HepG2 (cell line): Measurements from ENCODE around the gene RASGRP2. TPM values are rescaled to one million over a fixed set of nuclear protein-coding genes. Genes with fewer than 3 reads are reported as not detected.
A peak's percentile ranks its signal among the peaks of the same experiment; 100 is the strongest.

Experiments used
- ATAC-seq: fragments of 200-7000 bp; cut with Tn5 transposase; 3 replicates; pipeline ENCODE4 v1.9.1; 2020; ENCODE audit warnings: mild to moderate bottlenecking, moderate library complexity
- BruUV-seq: library from RNA; stranded (reverse); fragments of 400-500 nt; replicated peaks from 2 replicates; lab custom pipeline; 2021; lab: Mats Ljungman, UMichigan
- CTCF ChIA-PET: fragments of 300-600 bp; formaldehyde crosslinking; extraction: SDS; loops from one replicate; lab custom pipeline; 2021; ENCODE audit warnings: low total read pairs, inconsistent platforms, low intra/inter-chr PET ratio; lab: Yijun Ruan, JAX
- POLR2A ChIA-PET: fragments of 350-600 bp; sonication (Branson Sonifier 250); formaldehyde crosslinking; loops from one replicate; lab custom pipeline; 2020; ENCODE audit warnings: antibody characterized with exemption, inconsistent platforms; lab: Yijun Ruan, JAX
- DNase-seq: peaks from one replicate; pipeline ENCODE4 v3.0.0-alpha.2; 2015; ENCODE audit warnings: low spot score
- FAIRE-seq: peaks from 3 replicates; lab custom pipeline; 2011; peaks lifted over from hg19 to GRCh38; lab: Jason Lieb, UNC
- H2AFZ ChIP-seq: one replicate; pipeline ENCODE4 v1.6.1; 2011; ENCODE audit warnings: low read length, inconsistent platforms
- H3K27ac ChIP-seq: fragments of 300-600 bp; 3 replicates; pipeline ENCODE4 v1.8.0; 2011; ENCODE audit warnings: mixed run types, mild to moderate bottlenecking, mixed read lengths, low read length, inconsistent platforms; ENCODE audit not compliant: insufficient read depth; ENCODE audit errors: extremely low read length
- H3K27me3 ChIP-seq, 2 experiments: fragments of 200-600 bp in 1 of 2; 2 replicates in 1 of 2; 3 replicates in 1 of 2; pipeline versions ENCODE4 v1.6.0 to v1.8.0; 2011; ENCODE audit warnings: low read length in 2 of 2, mild to moderate bottlenecking in 2 of 2, moderate library complexity in 2 of 2, inconsistent platforms in 1 of 2; ENCODE audit not compliant: insufficient read depth in 2 of 2, control insufficient read depth in 1 of 2
- H3K36me3 ChIP-seq, 2 experiments: fragments of 200-600 bp in 1 of 2; replicated peaks in 1 of 2; 2 replicates in 1 of 2; 3 replicates in 1 of 2; pipeline versions ENCODE4 v1.5.1 to v1.8.0; 2011; ENCODE audit warnings: low read length in 2 of 2, inconsistent platforms in 1 of 2; ENCODE audit not compliant: insufficient read depth in 2 of 2, control insufficient read depth in 1 of 2
- H3K4me1 ChIP-seq: 2 replicates; pipeline ENCODE4 v1.5.1; 2012; ENCODE audit warnings: low read length, inconsistent platforms; ENCODE audit not compliant: insufficient read depth
- H3K4me2 ChIP-seq: 2 replicates; pipeline ENCODE4 v1.6.0; 2011; ENCODE audit warnings: low read depth, low read length, inconsistent platforms
- H3K4me3 ChIP-seq, 3 experiments: fragments of 200-600 bp in 1 of 3; sonication (generic), shearing (Covaris generic) in 1 of 3; replicated peaks in 1 of 3; 2 replicates each; pipeline ENCODE4 v1.5.1; 2011 to 2016; ENCODE audit warnings: low read length in 3 of 3, inconsistent platforms in 2 of 3, low read depth in 2 of 3, mild to moderate bottlenecking in 2 of 3, control low read depth in 1 of 3, mixed read lengths in 1 of 3; ENCODE audit not compliant: insufficient read depth in 1 of 3
- H3K79me2 ChIP-seq: one replicate; pipeline ENCODE4 v1.6.1; 2011; ENCODE audit warnings: low read length, inconsistent platforms; ENCODE audit not compliant: insufficient read depth
- H3K9ac ChIP-seq: 2 replicates; pipeline ENCODE4 v1.6.0; 2011; ENCODE audit warnings: mild to moderate bottlenecking, low read depth, low read length, inconsistent platforms; ENCODE audit not compliant: insufficient read depth
- H3K9me3 ChIP-seq: 2 replicates; pipeline ENCODE4 v1.5.1; 2012; ENCODE audit warnings: mild to moderate bottlenecking, low read length
- H4K20me1 ChIP-seq: 2 replicates; pipeline ENCODE4 v1.6.0; 2011; ENCODE audit warnings: inconsistent platforms, mild to moderate bottlenecking, low read length, moderate library complexity; ENCODE audit not compliant: insufficient read depth
- ARID2 ChIP-seq: sonication (generic); formaldehyde crosslinking; IDR thresholded peaks from 2 replicates; pipeline ENCODE4 v1.8.1; 2022; ENCODE audit warnings: mild to moderate bottlenecking, missing genetic modification reagents, borderline replicate concordance
- EZH2 ChIP-seq: conservative IDR thresholded peaks from 2 replicates; pipeline ENCODE4 v1.6.1; 2012; ENCODE audit warnings: mild to moderate bottlenecking, low read depth, low read length, moderate library complexity
- ISX ChIP-seq: sonication (generic); formaldehyde crosslinking; conservative IDR thresholded peaks from 2 replicates; pipeline ENCODE4 v1.5.0; 2020; ENCODE audit warnings: missing genetic modification reagents
- NCOA1 ChIP-seq: sonication (generic); formaldehyde crosslinking; IDR thresholded peaks from 2 replicates; pipeline ENCODE4 v1.9.0; 2021; ENCODE audit warnings: missing genetic modification reagents
- NFIC ChIP-seq: IDR thresholded peaks from 2 replicates; pipeline ENCODE4 v1.6.1; 2012; ENCODE audit warnings: mild to moderate bottlenecking, low read length, inconsistent platforms
- POLR2A ChIP-seq, 2 experiments: IDR thresholded peaks; 2 replicates each; pipeline ENCODE4 v1.6.1; 2011; ENCODE audit warnings: low read depth in 2 of 2, low read length in 2 of 2, mild to moderate bottlenecking in 1 of 2, moderate library complexity in 1 of 2; ENCODE audit not compliant: insufficient read depth in 1 of 2
- POLR2G ChIP-seq: fragments of 200-400 bp; formaldehyde crosslinking; IDR thresholded peaks from 2 replicates; pipeline ENCODE4 v1.6.1; 2018; ENCODE audit warnings: mild to moderate bottlenecking, low read depth, low read length, moderate library complexity
- RBM22 ChIP-seq: fragments of 200-400 bp; formaldehyde crosslinking; optimal IDR thresholded peaks from 2 replicates; pipeline ENCODE3; 2017; ENCODE audit warnings: mild to moderate bottlenecking, low read length, moderate library complexity
- ZBTB7A ChIP-seq: sonication (generic); formaldehyde crosslinking; IDR thresholded peaks from 2 replicates; pipeline ENCODE4 v1.8.0; 2022; ENCODE audit warnings: mild to moderate bottlenecking, missing genetic modification reagents
- ZBTB8A ChIP-seq: sonication (generic); formaldehyde crosslinking; IDR thresholded peaks from 2 replicates; pipeline ENCODE4 v1.4.0; 2020; ENCODE audit warnings: mild to moderate bottlenecking, low read depth, missing genetic modification reagents, borderline replicate concordance
- ZFP36 ChIP-seq: fragments of 150-350 bp; IDR thresholded peaks from 2 replicates; pipeline ENCODE4 v1.6.1; 2018; ENCODE audit warnings: borderline replicate concordance, low read length, low read depth; ENCODE audit not compliant: partially characterized antibody
- ZFP90 ChIP-seq: sonication (generic); formaldehyde crosslinking; IDR thresholded peaks from 2 replicates; pipeline ENCODE4 v1.8.0; 2022; ENCODE audit warnings: missing genetic modification reagents, mild to moderate bottlenecking, inconsistent platforms, borderline replicate concordance
- ZNF136 ChIP-seq: sonication (generic); formaldehyde crosslinking; IDR thresholded peaks from 2 replicates; pipeline ENCODE4 v1.8.1; 2022; ENCODE audit warnings: low read depth, mild to moderate bottlenecking, moderate library complexity, missing genetic modification reagents
- ZNF260 ChIP-seq: sonication (generic); formaldehyde crosslinking; IDR thresholded peaks from 2 replicates; pipeline ENCODE4 v1.4.0; 2020; ENCODE audit warnings: missing genetic modification reagents, low read depth, mild to moderate bottlenecking, borderline replicate concordance
- ZNF354B ChIP-seq: sonication (generic); formaldehyde crosslinking; IDR thresholded peaks from 2 replicates; pipeline ENCODE4 v1.8.0; 2022; ENCODE audit warnings: mild to moderate bottlenecking, missing genetic modification reagents
- ZNF547 ChIP-seq: sonication (generic); formaldehyde crosslinking; IDR thresholded peaks from 2 replicates; pipeline ENCODE4 v1.5.1; 2020; ENCODE audit warnings: mild to moderate bottlenecking, missing genetic modification reagents
- ZNF605 ChIP-seq: sonication (generic); formaldehyde crosslinking; IDR thresholded peaks from 2 replicates; pipeline ENCODE4 v1.8.0; 2022; ENCODE audit warnings: mild to moderate bottlenecking, missing genetic modification reagents
- ZNF615 ChIP-seq: sonication (generic); formaldehyde crosslinking; IDR thresholded peaks from 2 replicates; pipeline ENCODE4 v1.5.0; 2020; ENCODE audit warnings: mild to moderate bottlenecking, missing genetic modification reagents, borderline replicate concordance
- WGBS: methylation state at CpG from one replicate; pipeline ENCODE4 v1.1.6; 2017; ENCODE audit warnings: low lambda C conversion rate; 5-methylcytosine and 5-hydroxymethylcytosine counted together
- in situ Hi-C: cut with HindIII; loops from 2 replicates; pipeline ENCODE4 v1.10.0; 2017; ENCODE audit warnings: low pct_unique_long_range_greater_than_20kb; ENCODE audit not compliant: extremely low pct_ligation_motif_present
- intact Hi-C: fragments of 100-400 bp; cut with micrococcal nuclease; formaldehyde crosslinking; loops from one replicate; pipeline ENCODE4 v1.10.0; 2022; ENCODE audit not compliant: unreplicated experiment
- polyA plus RNA-seq, 8 experiments: library from polyadenylated mRNA; depleted of rRNA in 3 of 8; stranded (reverse) in 7 of 8; unstranded in 1 of 8; fragments of >200 nt; fragmentation: Illumina TruSeq in 4 of 8; extraction: Trizol in 4 of 8; gene quantifications; 2 replicates each; pipeline versions ENCODE4 v1.2.1 to v1.2.3, GENCODE V29; 2011 to 2016; ENCODE audit warnings: low read depth in 4 of 8, missing spikeins in 1 of 8, mixed read lengths in 1 of 8; ENCODE audit not compliant: insufficient read depth in 1 of 8
- total RNA-seq, 5 experiments: library from RNA; depleted of rRNA; stranded (reverse); fragments of >200 nt; fragmentation: Illumina TruSeq; extraction: Trizol; gene quantifications; 2 replicates each; pipeline ENCODE4 v1.2.3, GENCODE V29; 2016; ENCODE audit warnings: low read depth in 1 of 5
- TF ChIP-seq, protein P1 (sequence below): IDR thresholded peaks from 2 replicates; pipeline ENCODE4 v1.6.1; 2012; ENCODE audit warnings: low read depth, low read length, improper control_type of control experiment
- TF ChIP-seq, protein P2 (sequence below): IDR thresholded peaks from 2 replicates; pipeline ENCODE4 v1.6.1; 2012; ENCODE audit warnings: low read length, improper control_type of control experiment

The RASGRP2 gene
- total and polyA plus RNA-seq, 2 of the 13 experiments (the other 11 are each of a cell fraction or from before 2014, with no cell fraction given): 0.61 TPM; not detected in 1

GRCh38 chr11:64770120-64770519 is 26.2 kb upstream of the RASGRP2 start:
- ATAC-seq: no peak
- Histone ChIP-seq H3K9me3 (no peaks in the 10 kb centered on the region), H3K27me3 (no peaks in the 10 kb centered on the region), H3K27ac (no peak overlapping the region), H3K79me2 (peaks cover 37% of the 10 kb centered on the region), H4K20me1 (peaks cover 89% of the 10 kb centered on the region), H3K4me3 (no peak overlapping the region), H3K4me1 (peaks cover 24% of the 10 kb centered on the region), H2AFZ (no peak overlapping the region), H3K36me3 (peaks cover 62 to 90% of the 10 kb centered on the region in 2 experiments), H3K9ac (no peak overlapping the region), H3K4me2 (no peak overlapping the region)
- no peak for DNase-seq
- no TSS peak for BruUV-seq
- FAIRE-seq: no peak
- TF ChIP-seq POLR2G (peak; percentile 36; the same call in 1 of the 2 replicates), ZFP36 (no peak), EZH2 (no peak), POLR2A (IDR thresholded peaks at IDR 0.05; ENCODE audit: insufficient read depth in 1 of 2, low read depth in 2 of 2, low read length in 2 of 2) (peak in 1 of 2 experiments; percentile 38; a peak in 2 of 4 replicates), ZNF547 (CRISPR knock-in tag) (no peak), ZNF136 (CRISPR knock-in tag) (no peak), ARID2 (CRISPR knock-in tag) (no peak), ZBTB7A (no peak), NFIC (no peak), ZFP90 (CRISPR knock-in tag) (no peak), ZNF260 (CRISPR knock-in tag) (no peak), ZNF354B (CRISPR knock-in tag) (no peak), NCOA1 (CRISPR knock-in tag) (no peak), RBM22 (peak; percentile 91), ISX (CRISPR knock-in tag) (no peak), ZNF615 (CRISPR knock-in tag) (no peak), ZNF605 (CRISPR knock-in tag) (no peak), ZBTB8A (no peak)
- TF ChIP-seq, protein P1, sequence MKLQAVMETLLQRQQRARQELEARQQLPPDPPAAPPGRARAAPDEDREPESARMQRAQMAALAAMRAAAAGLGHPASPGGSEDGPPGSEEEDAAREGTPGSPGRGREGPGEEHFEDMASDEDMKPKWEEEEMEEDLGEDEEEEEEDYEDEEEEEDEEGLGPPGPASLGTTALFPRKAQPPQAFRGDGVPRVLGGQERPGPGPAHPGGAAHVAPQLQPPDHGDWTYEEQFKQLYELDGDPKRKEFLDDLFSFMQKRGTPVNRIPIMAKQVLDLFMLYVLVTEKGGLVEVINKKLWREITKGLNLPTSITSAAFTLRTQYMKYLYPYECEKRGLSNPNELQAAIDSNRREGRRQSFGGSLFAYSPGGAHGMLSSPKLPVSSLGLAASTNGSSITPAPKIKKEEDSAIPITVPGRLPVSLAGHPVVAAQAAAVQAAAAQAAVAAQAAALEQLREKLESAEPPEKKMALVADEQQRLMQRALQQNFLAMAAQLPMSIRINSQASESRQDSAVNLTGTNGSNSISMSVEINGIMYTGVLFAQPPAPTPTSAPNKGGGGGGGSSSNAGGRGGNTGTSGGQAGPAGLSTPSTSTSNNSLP: no peak
- TF ChIP-seq, protein P2, sequence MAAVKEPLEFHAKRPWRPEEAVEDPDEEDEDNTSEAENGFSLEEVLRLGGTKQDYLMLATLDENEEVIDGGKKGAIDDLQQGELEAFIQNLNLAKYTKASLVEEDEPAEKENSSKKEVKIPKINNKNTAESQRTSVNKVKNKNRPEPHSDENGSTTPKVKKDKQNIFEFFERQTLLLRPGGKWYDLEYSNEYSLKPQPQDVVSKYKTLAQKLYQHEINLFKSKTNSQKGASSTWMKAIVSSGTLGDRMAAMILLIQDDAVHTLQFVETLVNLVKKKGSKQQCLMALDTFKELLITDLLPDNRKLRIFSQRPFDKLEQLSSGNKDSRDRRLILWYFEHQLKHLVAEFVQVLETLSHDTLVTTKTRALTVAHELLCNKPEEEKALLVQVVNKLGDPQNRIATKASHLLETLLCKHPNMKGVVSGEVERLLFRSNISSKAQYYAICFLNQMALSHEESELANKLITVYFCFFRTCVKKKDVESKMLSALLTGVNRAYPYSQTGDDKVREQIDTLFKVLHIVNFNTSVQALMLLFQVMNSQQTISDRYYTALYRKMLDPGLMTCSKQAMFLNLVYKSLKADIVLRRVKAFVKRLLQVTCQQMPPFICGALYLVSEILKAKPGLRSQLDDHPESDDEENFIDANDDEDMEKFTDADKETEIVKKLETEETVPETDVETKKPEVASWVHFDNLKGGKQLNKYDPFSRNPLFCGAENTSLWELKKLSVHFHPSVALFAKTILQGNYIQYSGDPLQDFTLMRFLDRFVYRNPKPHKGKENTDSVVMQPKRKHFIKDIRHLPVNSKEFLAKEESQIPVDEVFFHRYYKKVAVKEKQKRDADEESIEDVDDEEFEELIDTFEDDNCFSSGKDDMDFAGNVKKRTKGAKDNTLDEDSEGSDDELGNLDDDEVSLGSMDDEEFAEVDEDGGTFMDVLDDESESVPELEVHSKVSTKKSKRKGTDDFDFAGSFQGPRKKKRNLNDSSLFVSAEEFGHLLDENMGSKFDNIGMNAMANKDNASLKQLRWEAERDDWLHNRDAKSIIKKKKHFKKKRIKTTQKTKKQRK: no peak
- ChIA-PET CTCF (no interaction called here), POLR2A (interaction anchor here (1.2 kb wide), 1 partner anchor 9 kb away, joined by 3 read pairs; the partner anchor contains the start of gene SF1)
- in situ Hi-C loops (no loop called here), intact Hi-C loops (no loop called here)
- WGBS: over 99% methylated on average over 12 of the region's 12 CpGs
